Measurements from ENCODE around the gene HSPA13. TPM values are rescaled to one million over a fixed set of nuclear protein-coding genes. Genes with fewer than 3 reads are reported as not detected.
A peak's percentile ranks its signal among the peaks of the same experiment; 100 is the strongest.

HSPA13 gene
- total RNA-seq, result 10 to 100 TPM; 13.9 to 20.9 (median 19.7) TPM

GRCh38 chr21:14382835-14383595 is at the start of gene HSPA13:
Gene HSPA13, minus strand, starts transcription at chr21:14383146. Its CDS starts 27 bp downstream, at chr21:14383119.
- no peaks in the 10 kb centered on the region for H3K36me3 ChIP-seq
- H3K4me1 ChIP-seq, result no peaks in the 10 kb centered on the region
- intact Hi-C loops (cut with DNase I; ENCODE audit: low total_unique reads), result no loop called here
- H3K27ac ChIP-seq, result peak within 1 kb of the TSS; percentile 89 to 92
- H3K27me3 ChIP-seq, result no peaks in the 10 kb centered on the region
- TF ChIP-seq CTCF (IDR thresholded peaks at IDR 0.05), result no peak
- peak; percentile 51 to 84 (median 83) for TF ChIP-seq POLR2AphosphoS5 (IDR thresholded peaks at IDR 0.05)
- TF ChIP-seq POLR2A (IDR thresholded peaks at IDR 0.05), result peak; percentile 30
- peak within 1 kb of the TSS; percentile 72 to 84 (median 83) for H3K4me3 ChIP-seq
- H3K9me3 ChIP-seq, result no peaks in the 10 kb centered on the region
- peak; percentile 97 to 99 for DNase-seq (ENCODE audit: low spot score in 2 of 2)

GRCh38 chr21:14418920-14419319 is 36.0 kb upstream of the HSPA13 start:
- H3K36me3 ChIP-seq, result no peaks in the 10 kb centered on the region
- peaks cover 26 to 46% of the 10 kb centered on the region in 2 donors for H3K9me3 ChIP-seq
- H3K27ac ChIP-seq, result no peak overlapping the region
- DNase-seq (ENCODE audit: low spot score in 2 of 2), result no peak
- H3K27me3 ChIP-seq, result no peaks in the 10 kb centered on the region
- no peaks in the 10 kb centered on the region for H3K4me1 ChIP-seq
- intact Hi-C loops (cut with DNase I; ENCODE audit: low total_unique reads), result no loop called here
- no peak overlapping the region for H3K4me3 ChIP-seq
- no peak for TF ChIP-seq POLR2A (IDR thresholded peaks at IDR 0.05)
- TF ChIP-seq CTCF (IDR thresholded peaks at IDR 0.05), result no peak
- no peak for TF ChIP-seq POLR2AphosphoS5 (IDR thresholded peaks at IDR 0.05)

GRCh38 chr21:14414932-14415508 is 32.1 kb upstream of the HSPA13 start:
- intact Hi-C loops (cut with DNase I; ENCODE audit: low total_unique reads), result no loop called here
- H3K27me3 ChIP-seq, result no peaks in the 10 kb centered on the region
- no peak for DNase-seq (ENCODE audit: low spot score in 2 of 2)
- no peak overlapping the region for H3K4me3 ChIP-seq
- TF ChIP-seq POLR2AphosphoS5 (IDR thresholded peaks at IDR 0.05), result no peak
- TF ChIP-seq POLR2A (IDR thresholded peaks at IDR 0.05), result no peak
- TF ChIP-seq CTCF (IDR thresholded peaks at IDR 0.05), result no peak
- H3K36me3 ChIP-seq, result no peaks in the 10 kb centered on the region
- no peak overlapping the region for H3K27ac ChIP-seq
- H3K9me3 ChIP-seq, result peaks cover 18 to 30% of the 10 kb centered on the region in 2 donors
- H3K4me1 ChIP-seq, result no peaks in the 10 kb centered on the region

GRCh38 chr21:14405962-14406361 is 23.0 kb upstream of the HSPA13 start:
- Histone ChIP-seq H3K36me3 (no peaks in the 10 kb centered on the region), H3K27ac (no peak overlapping the region), H3K4me1 (no peaks in the 10 kb centered on the region), H3K9me3 (no peaks in the 10 kb centered on the region), H3K4me3 (no peak overlapping the region), H3K27me3 (no peaks in the 10 kb centered on the region)
- DNase-seq (ENCODE audit: low spot score in 2 of 2), result no peak
- TF ChIP-seq POLR2AphosphoS5 (IDR thresholded peaks at IDR 0.05) (no peak), CTCF (IDR thresholded peaks at IDR 0.05) (no peak), POLR2A (IDR thresholded peaks at IDR 0.05) (no peak)
- intact Hi-C loops (cut with DNase I; ENCODE audit: low total_unique reads), result no loop called here

GRCh38 chr21:14405225-14405624 is 22.3 kb upstream of the HSPA13 start:
- no peak for TF ChIP-seq POLR2AphosphoS5 (IDR thresholded peaks at IDR 0.05)
- Histone ChIP-seq H3K9me3 (no peaks in the 10 kb centered on the region), H3K4me1 (no peaks in the 10 kb centered on the region), H3K27ac (no peak overlapping the region), H3K36me3 (no peaks in the 10 kb centered on the region), H3K4me3 (no peak overlapping the region), H3K27me3 (no peaks in the 10 kb centered on the region)
- intact Hi-C loops (cut with DNase I; ENCODE audit: low total_unique reads), result no loop called here
- DNase-seq (ENCODE audit: low spot score in 2 of 2), result no peak
